Effector memory CD8-positive, alpha-beta T cell (primary cell): Measurements from ENCODE around the gene B3GALT5.

ENCODE experiments used
- ATAC-seq: fragments of 150-1000 bp; cut with Tn5 transposase; replicated peaks from 2 replicates; pipeline ENCODE4 v1.10.0; 2021; ENCODE audit warnings: mild to moderate bottlenecking, moderate library complexity
- DNase-seq, 3 experiments: peaks; one replicate each; pipeline ENCODE4 v3.0.0; 2021
- H3K27ac Mint-ChIP-seq, 2 donors: one replicate each; pipeline ENCODE4 v1.8.0; 2022; ENCODE audit warnings: mild to moderate bottlenecking in 2 of 2, mixed read lengths in 2 of 2, moderate library complexity in 2 of 2
- H3K27me3 Mint-ChIP-seq, 2 donors: one replicate each; pipeline ENCODE4 v1.8.0; 2022; ENCODE audit warnings: mixed read lengths in 2 of 2
- H3K36me3 Mint-ChIP-seq: one replicate; pipeline ENCODE4 v1.8.0; 2022; ENCODE audit warnings: mild to moderate bottlenecking, moderate library complexity, mixed read lengths; ENCODE audit not compliant: insufficient read depth
- H3K4me1 Mint-ChIP-seq, 2 donors: one replicate each; pipeline ENCODE4 v1.8.0; 2022; ENCODE audit warnings: low read depth in 2 of 2, mixed read lengths in 2 of 2
- H3K4me3 Mint-ChIP-seq, 2 donors: one replicate each; pipeline ENCODE4 v1.8.0; 2022; ENCODE audit warnings: mild to moderate bottlenecking in 2 of 2, mixed read lengths in 2 of 2, moderate library complexity in 2 of 2
- H3K9me3 Mint-ChIP-seq, 2 donors: one replicate each; pipeline ENCODE4 v1.8.0; 2022; ENCODE audit warnings: mixed read lengths in 2 of 2

Gene B3GALT5

GRCh38 chr21:39620856-39621255, 8.1 kb downstream of the B3GALT5 start:
- no peak for DNase-seq
- H3K27ac Mint-ChIP-seq, result no peak overlapping the region
- no peak overlapping the region for H3K4me3 Mint-ChIP-seq
- H3K9me3 Mint-ChIP-seq, result peaks cover 2 to 11% of the 10 kb centered on the region in 2 donors
- no peaks in the 10 kb centered on the region for H3K36me3 Mint-ChIP-seq
- H3K27me3 Mint-ChIP-seq, result peaks cover 0 to 10% of the 10 kb centered on the region in 2 donors
- H3K4me1 Mint-ChIP-seq, result no peaks in the 10 kb centered on the region
- no peak for ATAC-seq

- Mint-ChIP-seq H3K4me1 (no peaks in the 10 kb centered on the region), H3K27ac (no peak overlapping the region), H3K36me3 (no peaks in the 10 kb centered on the region), H3K9me3 (peaks cover 0 to 11% of the 10 kb centered on the region in 2 donors), H3K4me3 (no peak overlapping the region), H3K27me3 (peaks cover 0 to 7% of the 10 kb centered on the region in 2 donors)
- ATAC-seq (no peak), DNase-seq (no peak)
Observed at GRCh38 chr21:39625211-39625895, 12.6 kb downstream of the B3GALT5 start.

GRCh38 chr21:39628385-39628784, 15.6 kb downstream of the B3GALT5 start:
- Mint-ChIP-seq H3K4me1 (no peaks in the 10 kb centered on the region), H3K4me3 (no peak overlapping the region), H3K27ac (no peak overlapping the region), H3K9me3 (peaks cover 0 to 8% of the 10 kb centered on the region in 2 donors), H3K27me3 (peaks cover 6 to 7% of the 10 kb centered on the region in 2 donors), H3K36me3 (no peaks in the 10 kb centered on the region)
- no peak for ATAC-seq
- no peak for DNase-seq

GRCh38 chr21:39630191-39630591, 17.5 kb downstream of the B3GALT5 start:
- H3K9me3 Mint-ChIP-seq, result peaks cover 3 to 11% of the 10 kb centered on the region in 2 donors
- DNase-seq (no peak), ATAC-seq (no peak)
- no peak overlapping the region for H3K27ac Mint-ChIP-seq
- no peaks in the 10 kb centered on the region for H3K36me3 Mint-ChIP-seq
- H3K27me3 Mint-ChIP-seq, result peaks cover 6 to 17% of the 10 kb centered on the region in 2 donors
- no peak overlapping the region for H3K4me3 Mint-ChIP-seq
- no peaks in the 10 kb centered on the region for H3K4me1 Mint-ChIP-seq

GRCh38 chr21:39630827-39631226, 18.1 kb downstream of the B3GALT5 start:
- Mint-ChIP-seq H3K9me3 (peaks cover 5 to 11% of the 10 kb centered on the region in 2 donors), H3K27ac (no peak overlapping the region), H3K36me3 (no peaks in the 10 kb centered on the region), H3K4me3 (no peak overlapping the region), H3K27me3 (peaks cover 6 to 19% of the 10 kb centered on the region in 2 donors), H3K4me1 (no peaks in the 10 kb centered on the region)
- DNase-seq (no peak), ATAC-seq (no peak)

GRCh38 chr21:39631842-39632562, 19.3 kb downstream of the B3GALT5 start:
- ATAC-seq (no peak), DNase-seq (no peak)
- peaks cover 6 to 11% of the 10 kb centered on the region in 2 donors for H3K9me3 Mint-ChIP-seq
- H3K4me1 Mint-ChIP-seq, result no peaks in the 10 kb centered on the region
- H3K36me3 Mint-ChIP-seq, result no peaks in the 10 kb centered on the region
- H3K4me3 Mint-ChIP-seq, result no peak overlapping the region
- H3K27me3 Mint-ChIP-seq, result peaks cover 6 to 30% of the 10 kb centered on the region in 2 donors
- H3K27ac Mint-ChIP-seq, result no peak overlapping the region

GRCh38 chr21:39632796-39633442, 20.2 kb downstream of the B3GALT5 start:
- Mint-ChIP-seq H3K27ac (no peak overlapping the region), H3K9me3 (peaks cover 6 to 11% of the 10 kb centered on the region in 2 donors), H3K36me3 (no peaks in the 10 kb centered on the region), H3K27me3 (peaks cover 11 to 40% of the 10 kb centered on the region in 2 donors), H3K4me1 (no peaks in the 10 kb centered on the region), H3K4me3 (no peak overlapping the region)
- no peak for ATAC-seq
- no peak for DNase-seq

- peaks cover 6 to 11% of the 10 kb centered on the region in 2 donors for H3K9me3 Mint-ChIP-seq
Observed at GRCh38 chr21:39633770-39634181, 21.0 kb downstream of the B3GALT5 start.

GRCh38 chr21:39634507-39634906, 21.8 kb downstream of the B3GALT5 start:
- Mint-ChIP-seq H3K9me3 (peaks cover 6 to 11% of the 10 kb centered on the region in 2 donors), H3K4me1 (no peaks in the 10 kb centered on the region), H3K36me3 (no peaks in the 10 kb centered on the region), H3K27me3 (peaks cover 11 to 45% of the 10 kb centered on the region in 2 donors), H3K27ac (no peak overlapping the region), H3K4me3 (no peak overlapping the region)
- DNase-seq, result no peak
- no peak for ATAC-seq

More at GRCh38 chr21:39633770-39634181, 21.0 kb downstream of the B3GALT5 start:
- Mint-ChIP-seq H3K27ac (no peak overlapping the region), H3K36me3 (no peaks in the 10 kb centered on the region), H3K4me3 (no peak overlapping the region), H3K4me1 (no peaks in the 10 kb centered on the region), H3K27me3 (peaks cover 11 to 43% of the 10 kb centered on the region in 2 donors)
- no peak for ATAC-seq
- DNase-seq, result no peak

- no peak for DNase-seq
- no peaks in the 10 kb centered on the region for H3K4me1 Mint-ChIP-seq
- ATAC-seq, result no peak
- no peak overlapping the region for H3K4me3 Mint-ChIP-seq
- no peaks in the 10 kb centered on the region for H3K36me3 Mint-ChIP-seq
- H3K9me3 Mint-ChIP-seq, result peaks cover 6 to 11% of the 10 kb centered on the region in 2 donors
- H3K27ac Mint-ChIP-seq, result no peak overlapping the region
- peaks cover 13 to 55% of the 10 kb centered on the region in 2 donors for H3K27me3 Mint-ChIP-seq
Observed at GRCh38 chr21:39637197-39637970, 24.6 kb downstream of the B3GALT5 start.

GRCh38 chr21:39637971-39638240, 25.2 kb downstream of the B3GALT5 start:
- H3K4me3 Mint-ChIP-seq, result no peak overlapping the region
- H3K36me3 Mint-ChIP-seq, result no peaks in the 10 kb centered on the region
- peaks cover 13 to 55% of the 10 kb centered on the region in 2 donors for H3K27me3 Mint-ChIP-seq
- H3K9me3 Mint-ChIP-seq, result peaks cover 6 to 11% of the 10 kb centered on the region in 2 donors
- no peaks in the 10 kb centered on the region for H3K4me1 Mint-ChIP-seq
- H3K27ac Mint-ChIP-seq, result no peak overlapping the region
- DNase-seq, result no peak
- no peak for ATAC-seq

GRCh38 chr21:39638281-39638680, 25.5 kb downstream of the B3GALT5 start:
- Mint-ChIP-seq H3K27me3 (peaks cover 13 to 55% of the 10 kb centered on the region in 2 donors), H3K27ac (no peak overlapping the region), H3K4me1 (no peaks in the 10 kb centered on the region), H3K36me3 (no peaks in the 10 kb centered on the region), H3K4me3 (no peak overlapping the region), H3K9me3 (peaks cover 6 to 11% of the 10 kb centered on the region in 2 donors)
- DNase-seq (no peak), ATAC-seq (no peak)

GRCh38 chr21:39640754-39641153, 28.0 kb downstream of the B3GALT5 start:
- Mint-ChIP-seq H3K4me1 (no peaks in the 10 kb centered on the region), H3K4me3 (no peak overlapping the region), H3K36me3 (no peaks in the 10 kb centered on the region), H3K27ac (no peak overlapping the region), H3K27me3 (peaks cover 13 to 44% of the 10 kb centered on the region in 2 donors), H3K9me3 (peaks cover 0 to 1% of the 10 kb centered on the region in 2 donors)
- DNase-seq (no peak), ATAC-seq (no peak)
